Measurements from ENCODE around the gene RIMS3. TPM values are rescaled to one million over a fixed set of nuclear protein-coding genes. Genes with fewer than 3 reads are reported as not detected.

Gene RIMS3
- total RNA-seq, 1 experiment from 2014 or later, result 5.7 TPM

DNA sequence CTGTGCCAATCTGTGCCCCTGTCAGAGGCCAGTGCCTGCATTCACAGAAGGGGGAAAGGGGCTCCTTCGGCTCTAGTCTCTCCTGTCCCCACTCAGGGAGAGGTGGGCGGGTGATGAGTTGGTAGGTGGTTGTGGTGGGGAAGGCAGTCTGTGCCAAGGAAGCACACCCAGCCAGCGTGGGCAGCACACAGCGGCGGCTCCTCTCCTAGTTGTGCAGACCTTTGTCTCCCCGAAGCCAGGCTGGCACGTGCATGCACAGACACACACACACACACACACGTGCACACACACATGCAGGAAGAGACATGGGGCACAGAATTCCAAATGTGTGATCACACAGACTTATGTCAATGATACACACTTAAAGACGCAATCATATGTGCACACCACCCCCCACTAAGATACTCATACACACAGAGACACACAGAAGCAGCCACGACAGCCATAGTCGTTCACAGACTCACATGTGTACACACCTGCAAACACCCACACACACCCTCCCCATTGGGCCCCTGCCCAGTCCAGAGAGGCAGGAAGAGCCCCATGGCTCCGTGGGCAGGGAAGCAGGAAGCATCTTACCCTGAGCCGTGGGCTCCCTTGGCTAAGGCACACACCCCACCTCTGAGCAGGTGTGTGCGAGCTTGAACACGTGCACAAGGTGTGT lies 16.4 kb downstream of the RIMS3 start:
- Histone ChIP-seq H3K9me3 (ENCODE audit: control insufficient read depth, insufficient read depth, low read depth, low read length) (no peaks in the 10 kb centered on the region), H3K36me3 (ENCODE audit: control insufficient read depth, insufficient read depth, low read length) (no peaks in the 10 kb centered on the region), H3K4me1 (ENCODE audit: control insufficient read depth, insufficient read depth, low read length) (no peaks in the 10 kb centered on the region), H3K27me3 (ENCODE audit: control insufficient read depth, insufficient read depth, low read length) (no peaks in the 10 kb centered on the region), H3K27ac (ENCODE audit: low read length) (no peak overlapping the region), H3K4me3 (ENCODE audit: low read depth in 2 of 2, low read length in 2 of 2) (no peak overlapping the region)
- intact Hi-C loops (cut with micrococcal nuclease; ENCODE audit: unreplicated experiment), result no loop called here
- BruUV-seq (replicated peaks), result no TSS peak
- no peak for ATAC-seq
- POLR2A ChIA-PET, result no interaction called here
- DNase-seq (ENCODE audit: low read depth, low spot score), result no peak
- in situ Hi-C loops (cut with HindIII; ENCODE audit: low pct_unique_long_range_greater_than_20kb, low sequenced_read_pairs), result no loop called here
- TF ChIP-seq POLR2AphosphoS5 (IDR thresholded peaks at IDR 0.05; ENCODE audit: low read depth, low read length) (no peak), SIN3A (IDR thresholded peaks at IDR 0.05; ENCODE audit: borderline replicate concordance, insufficient read depth, low read depth, low read length) (no peak), TCF7L2 (IDR thresholded peaks at IDR 0.05; ENCODE audit: low read depth, low read length) (no peak)
- TF ChIP-seq, protein P1, sequence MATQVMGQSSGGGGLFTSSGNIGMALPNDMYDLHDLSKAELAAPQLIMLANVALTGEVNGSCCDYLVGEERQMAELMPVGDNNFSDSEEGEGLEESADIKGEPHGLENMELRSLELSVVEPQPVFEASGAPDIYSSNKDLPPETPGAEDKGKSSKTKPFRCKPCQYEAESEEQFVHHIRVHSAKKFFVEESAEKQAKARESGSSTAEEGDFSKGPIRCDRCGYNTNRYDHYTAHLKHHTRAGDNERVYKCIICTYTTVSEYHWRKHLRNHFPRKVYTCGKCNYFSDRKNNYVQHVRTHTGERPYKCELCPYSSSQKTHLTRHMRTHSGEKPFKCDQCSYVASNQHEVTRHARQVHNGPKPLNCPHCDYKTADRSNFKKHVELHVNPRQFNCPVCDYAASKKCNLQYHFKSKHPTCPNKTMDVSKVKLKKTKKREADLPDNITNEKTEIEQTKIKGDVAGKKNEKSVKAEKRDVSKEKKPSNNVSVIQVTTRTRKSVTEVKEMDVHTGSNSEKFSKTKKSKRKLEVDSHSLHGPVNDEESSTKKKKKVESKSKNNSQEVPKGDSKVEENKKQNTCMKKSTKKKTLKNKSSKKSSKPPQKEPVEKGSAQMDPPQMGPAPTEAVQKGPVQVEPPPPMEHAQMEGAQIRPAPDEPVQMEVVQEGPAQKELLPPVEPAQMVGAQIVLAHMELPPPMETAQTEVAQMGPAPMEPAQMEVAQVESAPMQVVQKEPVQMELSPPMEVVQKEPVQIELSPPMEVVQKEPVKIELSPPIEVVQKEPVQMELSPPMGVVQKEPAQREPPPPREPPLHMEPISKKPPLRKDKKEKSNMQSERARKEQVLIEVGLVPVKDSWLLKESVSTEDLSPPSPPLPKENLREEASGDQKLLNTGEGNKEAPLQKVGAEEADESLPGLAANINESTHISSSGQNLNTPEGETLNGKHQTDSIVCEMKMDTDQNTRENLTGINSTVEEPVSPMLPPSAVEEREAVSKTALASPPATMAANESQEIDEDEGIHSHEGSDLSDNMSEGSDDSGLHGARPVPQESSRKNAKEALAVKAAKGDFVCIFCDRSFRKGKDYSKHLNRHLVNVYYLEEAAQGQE (IDR thresholded peaks at IDR 0.05; ENCODE audit: insufficient read depth in 1 of 2, low read depth in 2 of 2, low read length in 1 of 2), result no peak
- TF ChIP-seq, protein P2, sequence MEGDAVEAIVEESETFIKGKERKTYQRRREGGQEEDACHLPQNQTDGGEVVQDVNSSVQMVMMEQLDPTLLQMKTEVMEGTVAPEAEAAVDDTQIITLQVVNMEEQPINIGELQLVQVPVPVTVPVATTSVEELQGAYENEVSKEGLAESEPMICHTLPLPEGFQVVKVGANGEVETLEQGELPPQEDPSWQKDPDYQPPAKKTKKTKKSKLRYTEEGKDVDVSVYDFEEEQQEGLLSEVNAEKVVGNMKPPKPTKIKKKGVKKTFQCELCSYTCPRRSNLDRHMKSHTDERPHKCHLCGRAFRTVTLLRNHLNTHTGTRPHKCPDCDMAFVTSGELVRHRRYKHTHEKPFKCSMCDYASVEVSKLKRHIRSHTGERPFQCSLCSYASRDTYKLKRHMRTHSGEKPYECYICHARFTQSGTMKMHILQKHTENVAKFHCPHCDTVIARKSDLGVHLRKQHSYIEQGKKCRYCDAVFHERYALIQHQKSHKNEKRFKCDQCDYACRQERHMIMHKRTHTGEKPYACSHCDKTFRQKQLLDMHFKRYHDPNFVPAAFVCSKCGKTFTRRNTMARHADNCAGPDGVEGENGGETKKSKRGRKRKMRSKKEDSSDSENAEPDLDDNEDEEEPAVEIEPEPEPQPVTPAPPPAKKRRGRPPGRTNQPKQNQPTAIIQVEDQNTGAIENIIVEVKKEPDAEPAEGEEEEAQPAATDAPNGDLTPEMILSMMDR (IDR thresholded peaks at IDR 0.05), result no peak
- CTCF ChIA-PET, result interaction anchor here (0.6 kb wide), 1 partner anchor 51 kb away, joined by 3 read pairs; no protein-coding TSS in a partner anchor

DNA sequence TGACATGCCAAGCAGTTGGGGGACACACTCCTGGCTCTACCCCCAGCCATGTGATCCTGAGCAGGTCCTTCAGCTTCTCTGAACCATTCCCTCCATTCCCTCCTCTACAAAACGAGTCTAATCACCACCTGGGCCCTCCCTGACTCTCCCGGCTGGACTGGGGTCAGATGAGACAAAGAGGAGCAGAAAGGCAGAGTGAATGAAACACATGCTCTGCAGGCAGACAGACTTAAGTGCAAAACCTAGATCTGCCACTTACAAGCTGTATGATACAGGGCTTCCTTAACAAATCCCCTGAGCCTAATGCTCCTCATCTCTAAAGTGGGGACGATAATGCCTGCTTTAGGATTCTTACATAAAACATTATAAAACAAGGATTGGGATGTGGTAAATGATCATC lies 17.3 kb downstream of the RIMS3 start:
- ChIA-PET CTCF (no interaction called here), POLR2A (no interaction called here)
- intact Hi-C loops (cut with micrococcal nuclease; ENCODE audit: unreplicated experiment) (no loop called here), in situ Hi-C loops (cut with HindIII; ENCODE audit: low pct_unique_long_range_greater_than_20kb, low sequenced_read_pairs) (no loop called here)
- no peak overlapping the region for H3K4me3 ChIP-seq (ENCODE audit: low read depth in 2 of 2, low read length in 2 of 2)
- TF ChIP-seq, protein P2 (IDR thresholded peaks at IDR 0.05), result no peak
- no peak for TF ChIP-seq SIN3A (IDR thresholded peaks at IDR 0.05; ENCODE audit: borderline replicate concordance, insufficient read depth, low read depth, low read length)
- TF ChIP-seq, protein P1 (IDR thresholded peaks at IDR 0.05; ENCODE audit: insufficient read depth in 1 of 2, low read depth in 2 of 2, low read length in 1 of 2), result no peak
- no peak for TF ChIP-seq TCF7L2 (IDR thresholded peaks at IDR 0.05; ENCODE audit: low read depth, low read length)
- no peak for TF ChIP-seq POLR2AphosphoS5 (IDR thresholded peaks at IDR 0.05; ENCODE audit: low read depth, low read length)
- no peak overlapping the region for H3K27ac ChIP-seq (ENCODE audit: low read length)
- no peaks in the 10 kb centered on the region for H3K4me1 ChIP-seq (ENCODE audit: control insufficient read depth, insufficient read depth, low read length)
- no peaks in the 10 kb centered on the region for H3K9me3 ChIP-seq (ENCODE audit: control insufficient read depth, insufficient read depth, low read depth, low read length)
- BruUV-seq (replicated peaks), result no TSS peak
- ATAC-seq, result no peak
- H3K27me3 ChIP-seq (ENCODE audit: control insufficient read depth, insufficient read depth, low read length), result no peaks in the 10 kb centered on the region
- no peaks in the 10 kb centered on the region for H3K36me3 ChIP-seq (ENCODE audit: control insufficient read depth, insufficient read depth, low read length)
- DNase-seq (ENCODE audit: low read depth, low spot score), result no peak
